ENCODE results near the gene ANO4.

ANO4 gene

DNA sequence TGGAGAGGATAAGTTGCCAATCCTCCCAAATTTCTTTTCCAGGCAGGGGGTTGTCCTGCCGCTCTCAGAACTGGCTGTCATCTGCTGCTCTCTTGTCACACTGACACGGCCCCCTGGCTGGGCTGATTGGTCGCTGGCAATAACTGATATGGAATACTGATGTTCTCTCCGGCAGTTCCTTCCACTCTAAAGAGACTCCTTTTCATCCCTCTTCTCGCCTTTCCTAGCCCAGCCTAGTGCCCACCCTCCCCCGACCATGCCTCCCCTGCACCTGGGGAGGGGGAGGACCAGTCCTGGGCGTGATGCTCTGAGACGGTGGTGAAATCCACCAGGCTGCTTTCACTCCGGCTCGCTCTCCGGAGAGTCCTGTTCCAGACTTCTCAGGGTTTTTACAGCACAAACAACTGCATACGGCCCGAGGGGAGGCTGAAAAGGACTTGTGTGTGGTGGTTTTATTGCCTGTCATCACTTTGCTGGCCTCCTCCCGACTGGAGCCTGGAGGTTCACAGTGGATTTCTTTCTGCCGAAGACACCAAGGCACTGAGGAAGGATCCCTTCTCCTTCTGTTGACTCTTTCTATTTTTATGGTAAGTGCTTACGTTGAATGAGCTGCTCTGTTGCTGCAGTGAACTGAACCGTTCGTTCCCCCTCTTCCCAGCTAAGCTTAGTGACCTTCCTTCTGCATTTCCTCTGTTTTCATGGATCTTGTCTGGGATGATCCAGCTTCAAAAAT is at the start of gene ANO4:
TSS of gene ANO4 (plus strand) at position 336 of the 733 bp plus-strand sequence. CDS start 107,010 bp downstream, outside the sequence.
- no peak for DNase-seq

DNA sequence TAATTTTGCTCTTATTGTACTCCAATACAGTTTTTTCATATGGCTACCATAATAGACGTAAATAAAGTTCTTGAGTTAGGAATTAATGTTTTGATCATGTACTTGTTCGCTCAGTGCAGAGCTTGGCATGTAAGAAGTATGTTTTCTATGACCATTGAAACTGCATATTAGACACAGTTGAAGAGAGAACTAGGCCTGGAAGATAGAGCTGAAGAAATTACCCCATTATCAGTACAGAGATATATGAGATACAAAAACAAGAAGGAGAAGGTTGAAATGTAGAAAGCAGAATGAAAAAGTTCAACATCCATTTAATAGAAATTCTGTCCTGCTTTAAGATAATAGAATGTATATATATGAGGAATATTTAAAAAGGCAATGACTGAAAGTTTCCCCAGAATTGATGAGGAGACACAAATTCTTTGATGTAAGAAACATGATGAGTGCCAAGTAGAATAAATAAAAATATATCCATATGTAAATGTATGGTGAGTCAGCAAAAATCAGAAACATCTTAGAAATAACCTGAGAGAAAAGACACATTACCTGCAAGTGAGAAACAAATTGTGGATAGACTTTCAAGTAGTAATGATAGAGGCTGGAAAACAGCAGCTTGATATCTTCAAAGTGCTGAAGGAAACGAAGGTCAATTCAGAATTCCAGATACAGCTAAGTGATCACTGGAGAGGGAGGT is 49.1 kb upstream of the ANO4 start:
- DNase-seq: no peak

DNA sequence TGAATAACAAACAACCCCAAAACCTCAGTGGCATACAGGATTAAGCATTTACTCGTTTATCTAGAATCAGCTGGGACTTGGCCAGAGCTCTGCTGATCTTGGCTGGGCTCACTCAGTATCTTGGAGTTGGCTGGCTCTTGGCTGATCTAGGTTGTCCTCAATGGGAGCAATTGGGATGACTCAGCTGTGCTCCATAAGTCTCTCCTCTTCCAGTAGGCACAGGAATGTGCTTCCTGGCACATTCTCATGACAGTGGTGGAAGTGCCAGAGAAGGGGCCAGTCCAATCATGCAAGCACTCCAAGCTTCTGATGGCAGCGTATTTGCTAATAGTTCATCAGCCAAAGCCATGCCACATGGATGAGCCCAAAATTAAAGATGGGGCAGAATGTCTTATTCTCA is 41.7 kb upstream of the ANO4 start:
- no peak for DNase-seq

GRCh38 chr12:100753837-100754236 is 40.7 kb upstream of the ANO4 start:
- no peak for DNase-seq

GRCh38 chr12:100755186-100755585 is 39.4 kb upstream of the ANO4 start:
- DNase-seq: no peak

GRCh38 chr12:100758083-100758482 is 36.5 kb upstream of the ANO4 start:
- DNase-seq: no peak

DNA sequence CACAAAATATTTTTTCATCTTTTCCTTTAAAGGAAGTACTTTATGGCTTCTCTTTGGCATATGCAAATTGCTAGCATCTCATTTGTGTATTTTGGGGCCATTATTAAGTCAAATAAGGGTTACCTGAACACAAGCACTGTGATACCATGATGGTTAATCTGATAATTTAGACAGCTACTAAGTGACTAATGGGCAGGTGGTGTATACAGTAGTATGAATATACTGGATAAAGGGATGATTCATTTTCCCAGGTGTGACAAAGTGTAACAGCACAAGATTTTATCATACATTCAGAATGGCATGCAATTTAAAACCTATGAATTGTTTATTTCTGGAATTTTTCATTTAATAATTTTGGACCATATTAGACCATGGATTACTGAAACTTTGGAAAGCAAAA is 27.2 kb upstream of the ANO4 start:
- DNase-seq: no peak

DNA sequence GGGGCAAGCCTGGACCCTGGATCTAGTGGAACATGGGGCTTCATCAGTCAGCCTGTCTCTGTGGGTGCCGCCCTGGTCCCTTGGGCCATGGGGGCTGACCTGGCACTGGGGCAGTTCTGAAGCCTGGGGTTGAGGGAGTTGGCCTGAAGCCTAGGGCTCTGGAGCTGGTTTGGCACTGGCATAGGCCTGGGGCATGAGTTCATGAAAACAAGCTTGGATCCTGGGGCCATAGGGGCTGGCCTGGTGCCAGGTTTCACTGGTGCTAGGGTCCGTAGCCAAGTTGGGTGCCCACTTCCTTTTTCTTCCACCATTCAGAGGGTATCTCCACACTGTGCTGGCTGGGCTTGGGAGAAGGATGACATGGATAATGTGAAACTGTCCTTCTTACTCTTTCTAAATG is 26.6 kb upstream of the ANO4 start:
- DNase-seq: no peak

DNA sequence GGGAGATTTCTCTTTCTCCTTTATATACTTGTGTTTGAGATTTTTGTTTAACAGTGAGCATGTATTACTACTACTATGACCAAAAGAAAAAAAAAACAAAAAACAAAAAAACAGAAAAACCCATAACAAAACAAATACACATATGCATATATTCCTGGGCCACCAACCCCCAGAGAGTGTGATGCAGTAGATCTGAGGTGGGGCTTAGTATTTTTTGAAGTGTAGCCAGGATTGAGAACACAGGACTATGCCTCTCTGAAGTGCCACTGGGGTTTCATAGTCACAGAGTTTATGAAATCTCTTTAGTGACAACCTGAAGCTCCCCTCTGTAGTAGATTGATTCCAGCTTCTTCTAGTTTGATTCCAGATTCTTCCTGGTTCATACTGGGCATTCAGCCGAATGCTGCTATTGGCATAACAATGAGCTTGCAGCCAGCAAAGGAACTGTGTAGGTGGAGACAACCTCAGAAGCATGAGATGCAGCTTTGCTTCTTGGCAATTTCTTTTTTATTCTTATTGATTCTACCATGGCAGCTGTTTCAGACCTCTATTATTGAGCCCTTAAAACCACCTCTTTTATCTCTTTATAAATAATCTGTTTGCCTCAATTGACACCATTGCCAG is 15.5 kb upstream of the ANO4 start:
- DNase-seq: no peak

DNA sequence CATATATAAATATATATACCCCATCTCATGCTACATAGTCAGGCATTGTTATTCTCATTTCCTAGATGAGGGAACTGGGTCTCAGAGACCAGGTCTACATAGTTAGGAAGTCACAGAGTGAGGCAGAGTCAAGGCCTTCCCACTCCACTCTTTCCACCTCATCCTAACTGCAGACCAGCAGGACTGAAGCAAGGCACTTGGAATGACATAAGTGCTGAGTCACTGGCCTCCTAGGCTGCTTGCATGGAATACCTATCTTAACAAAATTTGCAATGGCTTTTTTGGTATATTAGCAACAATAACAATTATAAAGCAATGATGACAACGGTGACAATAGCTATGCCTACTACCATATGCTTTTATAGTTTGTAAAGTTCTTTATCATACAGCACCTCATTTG is 5.4 kb upstream of the ANO4 start:
- no peak for DNase-seq

GRCh38 chr12:100789975-100790374 is 4.6 kb upstream of the ANO4 start:
- no peak for DNase-seq

DNA sequence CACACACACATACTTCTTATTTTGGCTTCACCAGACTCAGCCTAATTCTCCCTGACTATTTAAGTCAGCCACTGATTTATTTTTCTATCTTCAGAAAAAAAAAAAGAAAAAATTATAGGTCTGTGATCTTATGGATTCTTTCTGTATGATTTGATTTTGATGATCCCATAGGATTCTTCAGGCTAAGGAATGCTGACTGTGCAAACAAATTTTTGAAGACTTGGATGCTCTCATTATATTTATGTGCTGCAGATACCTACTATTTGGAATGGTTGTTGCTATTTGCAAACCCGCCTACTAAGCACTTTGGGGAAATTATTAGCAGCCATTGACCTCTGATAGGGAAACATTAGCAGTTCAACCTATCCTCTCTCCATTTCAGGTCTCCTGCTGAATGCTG is 4.0 kb upstream of the ANO4 start:
- DNase-seq: no peak

GRCh38 chr12:100793182-100793581 is 1.4 kb upstream of the ANO4 start:
- DNase-seq: no peak

DNA sequence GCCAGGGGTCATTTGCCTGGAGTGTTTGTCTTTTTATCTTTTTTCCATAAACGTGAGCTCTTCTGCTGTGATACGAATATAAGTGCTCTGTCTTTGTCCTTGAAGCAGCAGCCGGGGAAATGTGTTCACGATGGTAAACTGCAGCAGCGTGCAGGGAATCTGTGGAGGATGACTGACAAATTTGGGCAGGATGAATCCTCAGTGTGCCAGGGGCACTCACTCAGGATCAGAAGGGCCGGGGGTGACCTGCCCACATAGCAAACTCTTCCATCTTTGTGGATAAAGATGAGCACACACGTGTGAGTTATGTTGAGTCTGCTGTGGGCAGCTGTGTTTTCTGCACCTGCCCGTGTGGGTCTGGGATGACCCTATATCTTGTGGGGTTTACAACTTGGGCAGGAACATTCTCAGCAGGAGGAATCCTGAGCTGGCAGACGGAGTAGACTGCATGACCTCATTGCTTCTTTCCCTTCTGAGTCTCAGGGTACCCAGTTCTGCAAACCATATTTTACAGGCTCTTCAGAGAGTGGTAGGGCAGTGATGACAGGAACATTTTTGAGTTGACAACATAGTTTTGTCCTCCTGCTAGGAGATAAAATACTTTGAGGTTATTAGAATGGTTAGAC is 711 bp downstream of the ANO4 start:
- no peak for DNase-seq

GRCh38 chr12:100795800-100796179 is 1.2 kb downstream of the ANO4 start:
- DNase-seq: no peak

DNA sequence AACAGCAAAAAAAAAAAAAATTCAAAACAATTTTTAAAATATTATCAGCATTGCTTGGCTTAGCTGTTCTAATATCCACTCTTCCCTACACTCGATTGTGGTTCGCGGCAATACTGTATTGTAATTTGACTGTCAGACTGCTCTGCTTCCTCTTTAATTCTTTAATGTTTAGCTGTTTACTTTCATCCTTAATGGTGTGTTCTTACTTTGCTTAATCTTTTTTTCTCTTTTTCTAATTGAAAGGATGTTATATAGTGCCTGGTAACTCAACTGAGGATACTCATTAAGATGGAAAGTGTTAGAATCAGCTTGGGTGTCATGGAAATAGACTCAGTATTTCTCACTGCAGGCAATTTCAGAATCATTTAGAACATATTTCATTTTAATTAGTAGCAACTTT is 2.0 kb downstream of the ANO4 start:
- DNase-seq: no peak

- DNase-seq: no peak
Observed at GRCh38 chr12:100797246-100797645, 2.7 kb downstream of the ANO4 start.

DNA sequence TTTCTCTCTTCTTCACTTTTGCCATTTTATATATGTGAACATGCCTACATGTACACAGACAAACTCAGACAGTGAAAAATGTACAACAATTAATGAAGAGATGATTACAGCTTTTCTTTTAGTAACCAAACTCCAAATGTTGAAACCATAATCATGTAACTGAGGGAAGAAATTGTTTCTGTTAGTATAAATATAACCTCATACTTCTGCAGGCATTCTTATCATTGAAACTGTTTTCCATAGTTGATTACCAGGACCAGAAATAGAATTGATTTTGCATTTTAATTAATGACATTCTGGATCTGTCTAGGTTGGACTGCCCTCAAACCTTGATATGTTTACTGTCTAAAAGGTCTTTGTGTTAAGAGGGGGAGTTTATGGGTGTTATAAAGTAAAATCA is 3.2 kb downstream of the ANO4 start:
- no peak for DNase-seq

DNA sequence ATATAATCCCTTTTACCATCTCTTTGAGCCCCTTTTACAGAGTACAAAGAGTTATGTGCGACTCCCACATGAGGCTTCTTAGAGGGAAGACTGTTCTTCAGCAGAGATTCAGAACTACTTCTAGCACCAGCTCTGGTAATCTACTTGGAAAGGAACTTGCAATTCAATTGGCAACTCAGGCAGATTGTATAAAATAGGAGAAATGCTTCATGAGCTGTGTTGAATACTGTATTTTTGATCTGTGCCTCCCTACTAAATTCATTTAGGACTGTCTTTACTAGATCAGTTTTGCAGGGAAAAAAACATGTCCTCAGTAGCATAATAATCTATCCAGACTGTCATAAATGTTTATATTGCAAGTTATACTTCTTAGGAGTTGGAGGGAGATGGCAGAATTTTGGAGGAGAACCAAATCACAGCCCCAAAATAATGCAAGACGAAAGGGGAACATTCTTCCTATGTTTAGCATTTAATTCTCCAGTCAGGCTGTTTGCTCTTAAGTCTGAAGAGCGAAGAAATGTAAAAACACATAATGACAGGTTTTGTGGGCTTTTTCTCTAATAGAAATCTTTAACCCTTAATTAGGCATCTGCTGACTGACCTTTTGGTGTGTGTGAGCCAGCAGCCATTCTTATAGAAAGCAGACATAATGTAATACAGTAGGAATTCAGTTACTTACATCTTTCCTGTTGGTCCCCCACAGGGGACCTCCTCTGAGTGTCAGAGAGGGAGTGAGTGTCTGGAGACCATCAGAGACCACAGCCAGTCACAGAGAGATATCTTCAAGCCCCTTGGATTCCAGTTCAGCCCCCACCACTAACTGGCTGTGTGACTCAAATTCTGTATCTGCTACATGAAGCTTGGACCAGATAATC is 3.9 kb downstream of the ANO4 start:
- no peak for DNase-seq

- DNase-seq: no peak
Observed at GRCh38 chr12:100799770-100800169, 5.2 kb downstream of the ANO4 start.

- DNase-seq: no peak
Observed at GRCh38 chr12:100800723-100801122, 6.1 kb downstream of the ANO4 start.

- no peak for DNase-seq
Observed at GRCh38 chr12:100801320-100801719, 6.7 kb downstream of the ANO4 start.

DNA sequence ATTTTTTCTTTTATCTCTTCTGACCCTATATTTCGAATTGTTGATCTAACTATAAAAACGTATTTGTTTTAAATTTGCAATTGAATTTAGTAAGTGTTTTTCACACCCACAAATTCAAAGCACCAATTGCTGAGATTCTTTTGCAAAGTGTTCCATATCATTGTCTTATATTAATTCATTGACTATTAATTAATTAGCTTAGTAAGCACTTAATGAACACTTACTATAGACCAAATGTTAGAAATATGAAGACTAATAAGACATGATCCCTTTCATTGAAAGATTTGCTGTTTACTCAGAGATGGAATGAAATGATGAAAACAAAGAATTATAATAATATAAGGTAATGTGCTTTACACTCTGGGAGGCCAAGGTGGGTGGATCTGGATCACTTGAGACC is 14.2 kb downstream of the ANO4 start:
- no peak for DNase-seq
